ENCODE measurements around the gene RPL36. TPM values are rescaled to one million over a fixed set of nuclear protein-coding genes. Genes with fewer than 3 reads are reported as not detected.

The RPL36 gene
- total RNA-seq, 4 donors from 2014 or later, result 461 to 719 (median 614) TPM

- Histone ChIP-seq H3K9me3 (no peaks in the 10 kb centered on the region), H3K36me3 (peaks cover 39 to 91% (median 89%) of the 10 kb centered on the region in 4 donors), H3K27me3 (no peaks in the 10 kb centered on the region), H3K27ac (replicated peaks in 1 of 4) (no peak overlapping the region), H3K4me1 (no peaks in the 10 kb centered on the region), H3K4me3 (no peak overlapping the region)
- WGBS, result 96% methylated on average over 5 of the region's 16 CpGs
- TF ChIP-seq EP300 (IDR thresholded peaks at IDR 0.05) (no peak), POLR2AphosphoS5 (IDR thresholded peaks at IDR 0.05) (peak in 1 of 2 donors; percentile 6)
- intact Hi-C loops (cut with DNase I), result no loop called here
- DNase-seq (ENCODE audit: extremely low spot score), result no peak
Observed at GRCh38 chr19:5705552-5705951, 15.5 kb downstream of the RPL36 start.

- no peak for DNase-seq (ENCODE audit: extremely low spot score)
- WGBS, result 96% methylated on average over 30 of the region's 35 CpGs
- H3K4me1 ChIP-seq, result no peaks in the 10 kb centered on the region
- peaks cover 49 to 94% (median 91%) of the 10 kb centered on the region in 4 donors for H3K36me3 ChIP-seq
- H3K9me3 ChIP-seq, result no peaks in the 10 kb centered on the region
- H3K4me3 ChIP-seq, result no peak overlapping the region
- intact Hi-C loops (cut with DNase I), result no loop called here
- no peak overlapping the region for H3K27ac ChIP-seq (replicated peaks in 1 of 4)
- TF ChIP-seq POLR2AphosphoS5 (IDR thresholded peaks at IDR 0.05), result no peak
- TF ChIP-seq EP300 (IDR thresholded peaks at IDR 0.05), result no peak
- TF ChIP-seq CTCF (IDR thresholded peaks at IDR 0.05), result no peak
- TF ChIP-seq POLR2A (IDR thresholded peaks at IDR 0.05; ENCODE audit: low read depth), result no peak
- no peaks in the 10 kb centered on the region for H3K27me3 ChIP-seq
Observed at GRCh38 chr19:5706876-5707573, 16.9 kb downstream of the RPL36 start.

- WGBS, result 88% methylated on average over 26 of the region's 37 CpGs
- TF ChIP-seq POLR2A (IDR thresholded peaks at IDR 0.05; ENCODE audit: low read depth) (no peak), CTCF (IDR thresholded peaks at IDR 0.05) (no peak), POLR2AphosphoS5 (IDR thresholded peaks at IDR 0.05) (no peak), EP300 (IDR thresholded peaks at IDR 0.05) (no peak)
- no peak for DNase-seq (ENCODE audit: extremely low spot score)
- Histone ChIP-seq H3K4me3 (no peak overlapping the region), H3K27ac (replicated peaks in 1 of 4) (no peak overlapping the region), H3K9me3 (no peaks in the 10 kb centered on the region), H3K36me3 (peaks cover 55 to 99% (median 95%) of the 10 kb centered on the region in 4 donors), H3K27me3 (no peaks in the 10 kb centered on the region), H3K4me1 (no peaks in the 10 kb centered on the region)
- intact Hi-C loops (cut with DNase I), result no loop called here
Observed at GRCh38 chr19:5707576-5708575, 17.8 kb downstream of the RPL36 start.

GRCh38 chr19:5711025-5711424 is 20.9 kb downstream of the RPL36 start:
- TF ChIP-seq CTCF (IDR thresholded peaks at IDR 0.05) (no peak), POLR2AphosphoS5 (IDR thresholded peaks at IDR 0.05) (no peak), EP300 (IDR thresholded peaks at IDR 0.05) (no peak), POLR2A (IDR thresholded peaks at IDR 0.05; ENCODE audit: low read depth) (no peak)
- Histone ChIP-seq H3K4me3 (no peak overlapping the region), H3K36me3 (peaks cover 51 to 84% (median 80%) of the 10 kb centered on the region in 4 donors), H3K27me3 (no peaks in the 10 kb centered on the region), H3K9me3 (no peaks in the 10 kb centered on the region), H3K4me1 (no peaks in the 10 kb centered on the region), H3K27ac (replicated peaks in 1 of 4) (no peak overlapping the region)
- 87% methylated on average over 3 of the region's 8 CpGs for WGBS
- intact Hi-C loops (cut with DNase I), result no loop called here
- no peak for DNase-seq (ENCODE audit: extremely low spot score)

- no peak for DNase-seq (ENCODE audit: extremely low spot score)
- H3K36me3 ChIP-seq, result peaks cover 51 to 77% (median 73%) of the 10 kb centered on the region in 4 donors
Observed at GRCh38 chr19:5711713-5712161, 21.6 kb downstream of the RPL36 start.

More at GRCh38 chr19:5711713-5712161, 21.6 kb downstream of the RPL36 start:
- TF ChIP-seq EP300 (IDR thresholded peaks at IDR 0.05), result no peak
- TF ChIP-seq CTCF (IDR thresholded peaks at IDR 0.05), result no peak
- no peak for TF ChIP-seq POLR2A (IDR thresholded peaks at IDR 0.05; ENCODE audit: low read depth)
- TF ChIP-seq POLR2AphosphoS5 (IDR thresholded peaks at IDR 0.05), result no peak
- H3K9me3 ChIP-seq, result no peaks in the 10 kb centered on the region
- H3K4me1 ChIP-seq, result peaks cover 0 to 5% (median under 1%) of the 10 kb centered on the region in 4 donors
- intact Hi-C loops (cut with DNase I), result no loop called here
- no peaks in the 10 kb centered on the region for H3K27me3 ChIP-seq
- WGBS, result 92% methylated on average over 24 of the region's 25 CpGs
- no peak overlapping the region for H3K4me3 ChIP-seq
- no peak overlapping the region for H3K27ac ChIP-seq (replicated peaks in 1 of 4)
